Body of pancreas (tissue), 4 donors: ENCODE results near the gene SSU72.
"Not testable (repeated sequence)": the region's sequence is repeated elsewhere in the genome, so short reads cannot be mapped to it uniquely, and the experiment has no call there.

Experiments used
- CTCF ChIP-seq, 7 experiments: fragments of 450-650 bp in 4 of 7; fragments of 200-600 bp in 3 of 7; sonication (generic) in 3 of 7; IDR thresholded peaks; one replicate each; pipeline ENCODE4 v1.5.1; 2016 to 2019; ENCODE audit warnings: antibody characterized with exemption in 7 of 7
- POLR2A ChIP-seq, 3 donors: fragments of 450-650 bp; IDR thresholded peaks; one replicate each; pipeline ENCODE4 v1.6.1; 2016; ENCODE audit warnings: antibody characterized with exemption in 3 of 3, mild to moderate bottlenecking in 2 of 3

- not testable (repeated sequence) for TF ChIP-seq CTCF, POLR2A (IDR thresholded peaks at IDR 0.05)
Measured at GRCh38 chr1:1516923-1517322, 57.7 kb downstream of the SSU72 start.
